Stomach smooth muscle (tissue), 2 donors: ENCODE data around the gene APLP1.
A peak's percentile ranks its signal among the peaks of the same experiment; 100 is the strongest.

Source experiments
- H3K27ac ChIP-seq: one replicate; pipeline ENCODE4 v1.7.0; 2013; ENCODE audit warnings: mild to moderate bottlenecking, low read length, inconsistent platforms
- H3K27me3 ChIP-seq, 2 donors: one replicate each; pipeline ENCODE4 v1.7.0; 2013; ENCODE audit warnings: low read length in 2 of 2; ENCODE audit not compliant: insufficient read depth in 2 of 2, control insufficient read depth in 1 of 2
- H3K36me3 ChIP-seq, 2 donors: one replicate each; pipeline ENCODE4 v1.7.0; 2013; ENCODE audit warnings: low read length in 2 of 2; ENCODE audit not compliant: control insufficient read depth in 2 of 2, insufficient read depth in 2 of 2
- H3K4me1 ChIP-seq: one replicate; pipeline ENCODE4 v1.7.0; 2013; ENCODE audit warnings: low read length; ENCODE audit not compliant: control insufficient read depth, insufficient read depth
- H3K4me3 ChIP-seq, 2 donors: one replicate each; pipeline ENCODE4 v1.7.0; 2013; ENCODE audit warnings: low read length in 2 of 2
- H3K9ac ChIP-seq, 2 donors: one replicate each; pipeline ENCODE4 v1.7.0; 2013; ENCODE audit warnings: low read length in 2 of 2, mild to moderate bottlenecking in 1 of 2
- H3K9me3 ChIP-seq, 2 donors: one replicate each; pipeline ENCODE4 v1.7.0; 2013; ENCODE audit warnings: low read length in 2 of 2; ENCODE audit not compliant: control insufficient read depth in 2 of 2
- donor health status: healthy.
- donor health status: Pancreatic carcinoma.

The APLP1 gene

GRCh38 chr19:35843676-35844481, 24.5 kb upstream of the APLP1 start:
- Histone ChIP-seq H3K27me3 (peaks cover 41 to 45% of the 10 kb centered on the region in 2 donors), H3K4me1 (peaks cover 14% of the 10 kb centered on the region), H3K9me3 (peaks cover 0 to 5% of the 10 kb centered on the region in 2 donors), H3K36me3 (no peaks in the 10 kb centered on the region), H3K9ac (no peak overlapping the region), H3K27ac (no peak overlapping the region), H3K4me3 (no peak overlapping the region)

- no peak overlapping the region for H3K27ac ChIP-seq
- H3K9me3 ChIP-seq, result no peaks in the 10 kb centered on the region
- H3K4me3 ChIP-seq, result peak overlapping the region in 1 of 2 donors; percentile 43
- H3K36me3 ChIP-seq, result no peaks in the 10 kb centered on the region
- peaks cover 14% of the 10 kb centered on the region for H3K4me1 ChIP-seq
- H3K9ac ChIP-seq, result no peak overlapping the region
- peaks cover 48 to 53% of the 10 kb centered on the region in 2 donors for H3K27me3 ChIP-seq
These were observed 23.7 kb upstream of the APLP1 start for GRCh38 chr19:35844482-35845214.

- no peaks in the 10 kb centered on the region for H3K36me3 ChIP-seq
- peak overlapping the region; percentile 43 to 57 for H3K4me3 ChIP-seq
- H3K9ac ChIP-seq, result no peak overlapping the region
- H3K27ac ChIP-seq, result no peak overlapping the region
- H3K9me3 ChIP-seq, result no peaks in the 10 kb centered on the region
- H3K27me3 ChIP-seq, result peaks cover 52 to 58% of the 10 kb centered on the region in 2 donors
- peaks cover 14% of the 10 kb centered on the region for H3K4me1 ChIP-seq
These were observed 22.9 kb upstream of the APLP1 start for GRCh38 chr19:35845215-35846037.

- Histone ChIP-seq H3K4me3 (no peak overlapping the region), H3K9me3 (no peaks in the 10 kb centered on the region), H3K27me3 (peaks cover 58 to 66% of the 10 kb centered on the region in 2 donors), H3K27ac (no peak overlapping the region), H3K4me1 (peaks cover 14% of the 10 kb centered on the region), H3K9ac (no peak overlapping the region), H3K36me3 (no peaks in the 10 kb centered on the region)
These were observed 22.2 kb upstream of the APLP1 start for GRCh38 chr19:35846038-35846668.

- H3K4me3 ChIP-seq, result no peak overlapping the region
- no peak overlapping the region for H3K27ac ChIP-seq
- no peaks in the 10 kb centered on the region for H3K36me3 ChIP-seq
- H3K27me3 ChIP-seq, result peaks cover 68 to 71% of the 10 kb centered on the region in 2 donors
- H3K9ac ChIP-seq, result no peak overlapping the region
- H3K9me3 ChIP-seq, result no peaks in the 10 kb centered on the region
- H3K4me1 ChIP-seq, result peaks cover 14% of the 10 kb centered on the region
These were observed 20.5 kb upstream of the APLP1 start for GRCh38 chr19:35847911-35848310.

- Histone ChIP-seq H3K27ac (no peak overlapping the region), H3K27me3 (peaks cover 67 to 69% of the 10 kb centered on the region in 2 donors), H3K36me3 (no peaks in the 10 kb centered on the region), H3K4me3 (no peak overlapping the region), H3K4me1 (peaks cover 14% of the 10 kb centered on the region), H3K9ac (no peak overlapping the region), H3K9me3 (no peaks in the 10 kb centered on the region)
These were observed 19.9 kb upstream of the APLP1 start for GRCh38 chr19:35848486-35848885.

GRCh38 chr19:35848919-35849505, 19.4 kb upstream of the APLP1 start:
- H3K4me1 ChIP-seq, result peaks cover 14% of the 10 kb centered on the region
- no peaks in the 10 kb centered on the region for H3K36me3 ChIP-seq
- peaks cover 62 to 64% of the 10 kb centered on the region in 2 donors for H3K27me3 ChIP-seq
- H3K9ac ChIP-seq, result no peak overlapping the region
- H3K9me3 ChIP-seq, result no peaks in the 10 kb centered on the region
- no peak overlapping the region for H3K27ac ChIP-seq
- H3K4me3 ChIP-seq, result no peak overlapping the region

- Histone ChIP-seq H3K4me1 (peaks cover 7% of the 10 kb centered on the region), H3K9me3 (no peaks in the 10 kb centered on the region), H3K4me3 (no peak overlapping the region), H3K27me3 (peaks cover 56 to 62% of the 10 kb centered on the region in 2 donors), H3K27ac (no peak overlapping the region), H3K36me3 (no peaks in the 10 kb centered on the region), H3K9ac (no peak overlapping the region)
These were observed 17.0 kb upstream of the APLP1 start for GRCh38 chr19:35851213-35852028.

GRCh38 chr19:35852029-35852780, 16.2 kb upstream of the APLP1 start, which contains the start of gene NPHS1:
TSS of gene NPHS1 (minus strand) at chr19:35852504. CDS start at chr19:35851837, 667 bp downstream.
- H3K4me3 ChIP-seq, result no peak within 1 kb of the TSS
- H3K27me3 ChIP-seq, result peaks cover 60 to 67% of the 10 kb centered on the region in 2 donors
- H3K9me3 ChIP-seq, result no peaks in the 10 kb centered on the region
- no peak within 1 kb of the TSS for H3K9ac ChIP-seq
- peaks cover 15% of the 10 kb centered on the region for H3K4me1 ChIP-seq
- no peaks in the 10 kb centered on the region for H3K36me3 ChIP-seq
- no peak within 1 kb of the TSS for H3K27ac ChIP-seq
